HepG2 (cell line): ENCODE measurements around the gene ANXA9. TPM values are rescaled to one million over a fixed set of nuclear protein-coding genes. Genes with fewer than 3 reads are reported as not detected.

Source experiments
- BHLHE40 ChIP-seq: IDR thresholded peaks from 2 replicates; pipeline ENCODE4 v1.6.1; 2011; ENCODE audit warnings: low read length, improper control_type of control experiment
- CCAR2 ChIP-seq: fragments of 200-400 bp; formaldehyde crosslinking; optimal IDR thresholded peaks from 2 replicates; pipeline ENCODE3; 2018; ENCODE audit warnings: low read depth, mild to moderate bottlenecking, low read length, moderate library complexity
- CREB1 ChIP-seq, 2 experiments: fragments of 450-650 bp in 1 of 2; IDR thresholded peaks; 2 replicates each; pipeline ENCODE4 v1.6.1; 2016 to 2017; ENCODE audit warnings: control low read depth in 1 of 2, mild to moderate bottlenecking in 1 of 2, missing compliant biosample characterization in 1 of 2, missing genetic modification characterization in 1 of 2
- CSRNP2 ChIP-seq: sonication (generic); formaldehyde crosslinking; conservative IDR thresholded peaks from 2 replicates; pipeline ENCODE4 v1.8.0; 2022; ENCODE audit warnings: low read depth, missing genetic modification reagents
- ETS1 ChIP-seq: sonication (generic); formaldehyde crosslinking; IDR thresholded peaks from 2 replicates; pipeline ENCODE4 v1.4.0; 2020; ENCODE audit warnings: missing genetic modification reagents
- EZH2 ChIP-seq: conservative IDR thresholded peaks from 2 replicates; pipeline ENCODE4 v1.6.1; 2012; ENCODE audit warnings: mild to moderate bottlenecking, low read depth, low read length, moderate library complexity
- GFI1 ChIP-seq: sonication (generic); formaldehyde crosslinking; IDR thresholded peaks from 2 replicates; pipeline ENCODE4 v1.5.0; 2020; ENCODE audit warnings: missing genetic modification reagents, mild to moderate bottlenecking, borderline replicate concordance
- GTF2F1 ChIP-seq: fragments of 150-350 bp; IDR thresholded peaks from 2 replicates; pipeline ENCODE4 v1.6.1; 2014; ENCODE audit warnings: low read length
- HNF4G ChIP-seq, 2 experiments: sonication (generic) in 1 of 2; formaldehyde crosslinking in 1 of 2; IDR thresholded peaks; 2 replicates each; pipeline versions ENCODE4 v1.4.0 to v1.6.1; 2011 to 2020; ENCODE audit warnings: borderline replicate concordance in 2 of 2, low read depth in 2 of 2, mild to moderate bottlenecking in 2 of 2, low read length in 1 of 2, missing genetic modification reagents in 1 of 2, moderate library complexity in 1 of 2
- HOXA3 ChIP-seq: sonication (generic); formaldehyde crosslinking; IDR thresholded peaks from 2 replicates; pipeline ENCODE4 v1.5.0; 2020; ENCODE audit warnings: missing genetic modification reagents
- KDM6A ChIP-seq: IDR thresholded peaks from 2 replicates; pipeline ENCODE4 v1.6.1; 2016; ENCODE audit warnings: low read depth
- KLF13 ChIP-seq: sonication (generic); formaldehyde crosslinking; IDR thresholded peaks from 2 replicates; pipeline ENCODE4 v1.4.0; 2020; ENCODE audit warnings: mild to moderate bottlenecking, missing genetic modification reagents
- KLF6 ChIP-seq: IDR thresholded peaks from 2 replicates; pipeline ENCODE4 v1.8.0; 2016; ENCODE audit warnings: missing biosample characterization, missing genetic modification reagents
- MIER2 ChIP-seq: IDR thresholded peaks from 2 replicates; pipeline ENCODE4 v1.6.1; 2016; ENCODE audit warnings: missing biosample characterization, missing genetic modification reagents
- MLLT10 ChIP-seq: sonication (generic); formaldehyde crosslinking; IDR thresholded peaks from 2 replicates; pipeline ENCODE4 v1.4.0; 2020; ENCODE audit warnings: missing genetic modification reagents
- PRPF4 ChIP-seq: fragments of 200-400 bp; formaldehyde crosslinking; IDR thresholded peaks from 2 replicates; pipeline ENCODE4 v1.6.1; 2016; ENCODE audit warnings: low read length, low read depth; ENCODE audit not compliant: poor library complexity, severe bottlenecking
- RFXAP ChIP-seq: sonication (generic); formaldehyde crosslinking; IDR thresholded peaks from 2 replicates; pipeline ENCODE4 v1.4.0; 2020; ENCODE audit warnings: missing genetic modification reagents, borderline replicate concordance
- RORA ChIP-seq: sonication (generic); formaldehyde crosslinking; IDR thresholded peaks from 2 replicates; pipeline ENCODE4 v1.5.0; 2020; ENCODE audit warnings: mild to moderate bottlenecking, missing genetic modification reagents, moderate library complexity
- SMARCE1 ChIP-seq: fragments of 450-650 bp; IDR thresholded peaks from 2 replicates; pipeline ENCODE4 v1.6.1; 2017; ENCODE audit warnings: borderline replicate concordance
- SP2 ChIP-seq: sonication (generic); formaldehyde crosslinking; IDR thresholded peaks from 2 replicates; pipeline ENCODE4 v1.5.1; 2020; ENCODE audit warnings: mild to moderate bottlenecking, missing genetic modification reagents
- TBL1XR1 ChIP-seq: fragments of 150-350 bp; IDR thresholded peaks from 2 replicates; pipeline ENCODE4 v1.6.1; 2014; ENCODE audit warnings: borderline replicate concordance, low read length; ENCODE audit not compliant: partially characterized antibody
- ZC3H4 ChIP-seq: sonication (generic); formaldehyde crosslinking; IDR thresholded peaks from 2 replicates; pipeline ENCODE4 v1.4.0; 2020; ENCODE audit warnings: missing genetic modification reagents, borderline replicate concordance
- ZMAT5 ChIP-seq: sonication (generic); formaldehyde crosslinking; IDR thresholded peaks from 2 replicates; pipeline ENCODE4 v1.5.0; 2020; ENCODE audit warnings: mild to moderate bottlenecking, low read depth, missing genetic modification reagents, borderline replicate concordance
- ZNF232 ChIP-seq: sonication (generic); formaldehyde crosslinking; IDR thresholded peaks from 2 replicates; pipeline ENCODE4 v1.4.0; 2020; ENCODE audit warnings: missing genetic modification reagents, borderline replicate concordance
- ZNF501 ChIP-seq: sonication (generic); formaldehyde crosslinking; IDR thresholded peaks from 2 replicates; pipeline ENCODE4 v1.5.1; 2020; ENCODE audit warnings: mild to moderate bottlenecking, moderate library complexity, missing genetic modification reagents
- ZNF629 ChIP-seq: sonication (generic); formaldehyde crosslinking; conservative IDR thresholded peaks from 2 replicates; pipeline ENCODE4 v1.5.0; 2020; ENCODE audit warnings: missing genetic modification reagents
- ZNF746 ChIP-seq: sonication (generic); formaldehyde crosslinking; IDR thresholded peaks from 2 replicates; pipeline ENCODE4 v1.8.0; 2022; ENCODE audit warnings: mild to moderate bottlenecking, missing genetic modification reagents
- ZNF766 ChIP-seq: sonication (generic); formaldehyde crosslinking; IDR thresholded peaks from 2 replicates; pipeline ENCODE4 v1.5.0; 2020; ENCODE audit warnings: missing genetic modification reagents, borderline replicate concordance
- ZSCAN25 ChIP-seq: sonication (generic); formaldehyde crosslinking; IDR thresholded peaks from 2 replicates; pipeline ENCODE4 v1.8.0; 2022; ENCODE audit warnings: mild to moderate bottlenecking, missing genetic modification reagents
- polyA plus RNA-seq, 8 experiments: library from polyadenylated mRNA; depleted of rRNA in 3 of 8; stranded (reverse) in 7 of 8; unstranded in 1 of 8; fragments of >200 nt; fragmentation: Illumina TruSeq in 4 of 8; extraction: Trizol in 4 of 8; gene quantifications; 2 replicates each; pipeline versions ENCODE4 v1.2.1 to v1.2.3, GENCODE V29; 2011 to 2016; ENCODE audit warnings: low read depth in 4 of 8, missing spikeins in 1 of 8, mixed read lengths in 1 of 8; ENCODE audit not compliant: insufficient read depth in 1 of 8
- total RNA-seq, 5 experiments: library from RNA; depleted of rRNA; stranded (reverse); fragments of >200 nt; fragmentation: Illumina TruSeq; extraction: Trizol; gene quantifications; 2 replicates each; pipeline ENCODE4 v1.2.3, GENCODE V29; 2016; ENCODE audit warnings: low read depth in 1 of 5

The ANXA9 gene
- total and polyA plus RNA-seq, 2 of the 13 experiments (the other 11 are each of a cell fraction or from before 2014, with no cell fraction given): 13.3 to 23.9 TPM

GRCh38 chr1:150971583-150972416, 10.3 kb upstream of the ANXA9 start (continued):
- TF ChIP-seq ZSCAN25 (CRISPR knock-in tag) (peak; percentile 13; the same call in 1 of the 2 replicates), KLF13 (CRISPR knock-in tag) (no peak), HOXA3 (CRISPR knock-in tag) (no peak), MLLT10 (CRISPR knock-in tag) (no peak), GTF2F1 (no peak), CCAR2 (no peak), ETS1 (no peak), ZNF629 (no peak), EZH2 (no peak), GFI1 (CRISPR knock-in tag) (peak; percentile 76), PRPF4 (no peak), CREB1 (IDR thresholded peaks at IDR 0.05) (no peak), CREB1 (CRISPR knock-in tag; IDR thresholded peaks at IDR 0.05) (no peak), ZC3H4 (no peak), KLF6 (peak; percentile 14; the same call in 1 of the 2 replicates), BHLHE40 (no peak), CSRNP2 (no peak), SP2 (CRISPR knock-in tag) (no peak; the same call in 1 of the 2 replicates), TBL1XR1 (no peak), RORA (CRISPR knock-in tag) (no peak), HNF4G (IDR thresholded peaks at IDR 0.05; ENCODE audit: borderline replicate concordance, low read depth, low read length) (peak; percentile 48), HNF4G (CRISPR knock-in tag; IDR thresholded peaks at IDR 0.05; ENCODE audit: borderline replicate concordance, low read depth) (no peak; the same call in 1 of the 2 replicates), ZMAT5 (CRISPR knock-in tag) (no peak), ZNF501 (CRISPR knock-in tag) (0 out of 2 replicates have a peak, but pooled peaks have one; percentile 13), ZNF232 (0 out of 2 replicates have a peak, but pooled peaks have one; percentile 33), ZNF766 (CRISPR knock-in tag) (no peak), RFXAP (CRISPR knock-in tag) (no peak), ZNF746 (CRISPR knock-in tag) (no peak; the same call in none of the 2 replicates), KDM6A (CRISPR knock-in tag) (peak; percentile 51; the same call in 1 of the 2 replicates), MIER2 (CRISPR knock-in tag) (no peak), SMARCE1 (no peak)
